Endothelial cell of umbilical vein (primary cell): ENCODE measurements around the gene HOXA4. TPM values are rescaled to one million over a fixed set of nuclear protein-coding genes. Genes with fewer than 3 reads are reported as not detected.

Experiments used
- BruUV-seq: library from RNA; stranded (reverse); fragments of 400-500 nt; replicated peaks from 2 replicates; lab custom pipeline; 2021; lab: Mats Ljungman, UMichigan
- CTCF ChIA-PET: fragments of 300-600, 350-600 bp; sonication (Branson Sonifier 250); formaldehyde crosslinking; loops from one replicate; lab custom pipeline; 2021; ENCODE audit warnings: antibody characterized with exemption, inconsistent platforms; lab: Charles Lee
- POLR2A ChIA-PET: fragments of 300-600, 350-600 bp; sonication (Branson Sonifier 250); formaldehyde crosslinking; loops from one replicate; lab custom pipeline; 2021; ENCODE audit warnings: antibody characterized with exemption, inconsistent platforms; lab: Charles Lee
- DNase-seq: peaks from one replicate; pipeline ENCODE4 v3.0.0-alpha.2; 2011; ENCODE audit warnings: low read depth, low spot score
- FAIRE-seq: peaks from 2 replicates; lab custom pipeline; 2011; peaks lifted over from hg19 to GRCh38; lab: Jason Lieb, UNC
- H2AFZ ChIP-seq: 2 replicates; pipeline ENCODE4 v1.6.0; 2012; ENCODE audit warnings: low read depth, low read length, control low read depth, inconsistent platforms
- H3K27ac ChIP-seq: 2 replicates; pipeline ENCODE4 v1.5.1; 2011; ENCODE audit warnings: low read depth, mild to moderate bottlenecking, control low read depth, low read length, moderate library complexity; ENCODE audit not compliant: insufficient read depth
- H3K27me3 ChIP-seq, 2 experiments: 2 replicates each; pipeline versions ENCODE4 v1.6.0 to v1.6.1; 2011; ENCODE audit warnings: low read length in 2 of 2, mixed read lengths in 1 of 2; ENCODE audit not compliant: control insufficient read depth in 2 of 2, insufficient read depth in 2 of 2
- H3K36me3 ChIP-seq, 2 experiments: 2 replicates in 1 of 2; 3 replicates in 1 of 2; pipeline ENCODE4 v1.5.1; 2011; ENCODE audit warnings: low read length in 2 of 2, mild to moderate bottlenecking in 1 of 2, moderate library complexity in 1 of 2; ENCODE audit not compliant: control insufficient read depth in 2 of 2, insufficient read depth in 2 of 2; ENCODE audit errors: extremely low read depth in 1 of 2
- H3K4me1 ChIP-seq: 3 replicates; pipeline ENCODE4 v1.5.1; 2011; ENCODE audit warnings: mild to moderate bottlenecking, low read length; ENCODE audit not compliant: control insufficient read depth, insufficient read depth; ENCODE audit errors: extremely low read depth
- H3K4me2 ChIP-seq: 2 replicates; pipeline ENCODE4 v1.6.1; 2011; ENCODE audit warnings: low read length, control low read depth, mixed read lengths; ENCODE audit not compliant: insufficient read depth
- H3K4me3 ChIP-seq, 3 experiments: fragments of 200-600 bp in 1 of 3; sonication (generic), shearing (Covaris generic) in 1 of 3; replicated peaks in 1 of 3; 2 replicates each; pipeline ENCODE4 v1.5.1; 2011 to 2016; ENCODE audit warnings: control low read depth in 3 of 3, low read length in 3 of 3, mild to moderate bottlenecking in 2 of 3, inconsistent platforms in 1 of 3, low read depth in 1 of 3, moderate library complexity in 1 of 3; ENCODE audit not compliant: insufficient read depth in 1 of 3
- H3K79me2 ChIP-seq: 2 replicates; pipeline ENCODE4 v1.6.0; 2012; ENCODE audit warnings: low read length, inconsistent platforms; ENCODE audit not compliant: control insufficient read depth, insufficient read depth
- H3K9ac ChIP-seq: replicated peaks from 2 replicates; pipeline ENCODE3; 2011; ENCODE audit warnings: low read length, control low read depth; ENCODE audit not compliant: insufficient read depth; ENCODE audit errors: extremely low read depth
- H3K9me1 ChIP-seq: replicated peaks from 3 replicates; pipeline ENCODE4 v1.6.0; 2011; ENCODE audit warnings: mild to moderate bottlenecking, low read length; ENCODE audit not compliant: control insufficient read depth, insufficient read depth; ENCODE audit errors: extremely low read depth
- H3K9me3 ChIP-seq: replicated peaks from 2 replicates; pipeline ENCODE4 v1.5.1; 2012; ENCODE audit warnings: low read length, inconsistent platforms; ENCODE audit not compliant: control insufficient read depth, insufficient read depth
- H4K20me1 ChIP-seq: replicated peaks from 2 replicates; pipeline ENCODE3; 2011; ENCODE audit warnings: mild to moderate bottlenecking, low read length; ENCODE audit not compliant: control insufficient read depth, insufficient read depth; ENCODE audit errors: extremely low read depth
- CTCF ChIP-seq, 2 donors: IDR thresholded peaks; 1 replicate in 1 of 2; 2 replicates in 1 of 2; pipeline ENCODE4 v1.5.1; 2011; ENCODE audit warnings: low read length in 2 of 2, mild to moderate bottlenecking in 2 of 2, moderate library complexity in 2 of 2, control low read depth in 1 of 2, inconsistent platforms in 1 of 2, low read depth in 1 of 2; ENCODE audit not compliant: insufficient read depth in 1 of 2; ENCODE audit errors: extremely low read depth in 1 of 2
- EZH2 ChIP-seq: IDR thresholded peaks from 2 replicates; pipeline ENCODE4 v1.6.1; 2012; ENCODE audit warnings: borderline replicate concordance, low read depth, mild to moderate bottlenecking, moderate library complexity, low read length, inconsistent platforms; ENCODE audit not compliant: severe bottlenecking
- FOS ChIP-seq: IDR thresholded peaks from 2 replicates; pipeline ENCODE4 v1.6.1; 2011; ENCODE audit warnings: mild to moderate bottlenecking, low read length, moderate library complexity, borderline replicate concordance; ENCODE audit not compliant: insufficient read depth
- GATA2 ChIP-seq: IDR thresholded peaks from 2 replicates; pipeline ENCODE4 v1.7.0; 2011; ENCODE audit warnings: low read depth, mild to moderate bottlenecking, moderate library complexity, mixed read lengths, low read length; ENCODE audit not compliant: insufficient read length, insufficient read depth
- JUN ChIP-seq: IDR thresholded peaks from 2 replicates; pipeline ENCODE4 v1.6.1; 2011; ENCODE audit warnings: borderline replicate concordance, low read depth; ENCODE audit not compliant: insufficient read length, insufficient read depth
- MYC ChIP-seq: IDR thresholded peaks from one replicate; pipeline ENCODE4 v1.6.1; 2011; ENCODE audit warnings: mild to moderate bottlenecking, low read depth, low read length
- POLR2A ChIP-seq: IDR thresholded peaks from 2 replicates; pipeline ENCODE4 v1.6.1; 2012; ENCODE audit warnings: low read depth, mild to moderate bottlenecking, control low read depth, low read length
- POLR2AphosphoS5 ChIP-seq: IDR thresholded peaks from 2 replicates; pipeline ENCODE4 v1.6.1; 2012; ENCODE audit warnings: low read depth, mild to moderate bottlenecking, control low read depth, low read length, moderate library complexity; ENCODE audit not compliant: insufficient read depth
- dilution Hi-C: fragments of 300-500 bp; cut with MboI; formaldehyde crosslinking; loops from one replicate; pipeline ENCODE4 v1.15.0; 2019; ENCODE audit warnings: low sequenced_read_pairs; ENCODE audit not compliant: extremely low pct_ligation_motif_present
- intact Hi-C: fragments of 100-400 bp; cut with micrococcal nuclease; formaldehyde crosslinking; loops from one replicate; pipeline ENCODE4 v1.10.0; 2022
- polyA plus RNA-seq, 4 experiments: library from polyadenylated mRNA; depleted of rRNA in 3 of 4; stranded (reverse) in 3 of 4; unstranded in 1 of 4; fragments of >200 nt; gene quantifications; 2 replicates each; pipeline versions ENCODE4 v1.2.1 to v1.2.3, GENCODE V29; 2011 to 2012; ENCODE audit warnings: missing spikeins in 1 of 4
- total RNA-seq: library from RNA; stranded (reverse); gene quantifications from 2 replicates; pipeline ENCODE4 v1.2.3, GENCODE V29; 2021
- TF ChIP-seq, protein P1 (sequence below): IDR thresholded peaks from 2 replicates; pipeline ENCODE4 v1.6.1; 2011; ENCODE audit not compliant: insufficient read depth, insufficient read length

Gene HOXA4
- total and polyA plus RNA-seq, 2 donors (not counting 3 experiments of a cell fraction or from before 2014, with no cell fraction given), result 4.9 to 8.1 TPM

DNA sequence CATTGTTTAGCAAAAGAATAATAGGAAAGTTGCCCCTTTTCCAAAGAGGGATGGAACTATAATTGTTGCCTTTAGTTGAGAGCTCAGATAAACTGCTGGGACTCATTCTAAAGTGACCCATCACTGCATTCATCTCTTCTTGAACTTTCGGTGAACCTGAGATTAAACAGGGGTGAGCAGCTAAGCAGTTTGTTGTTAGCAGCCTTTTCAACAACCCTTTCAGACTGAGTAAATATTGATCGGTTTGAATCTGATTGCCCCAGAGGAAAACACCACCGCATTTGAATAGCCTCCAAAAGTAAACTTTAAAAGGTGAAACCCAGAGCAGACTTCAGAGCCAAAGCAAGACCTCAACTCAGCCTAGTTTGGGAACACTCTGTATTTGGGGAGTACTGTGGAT lies 39.5 kb downstream of the HOXA4 start:
- no peak for DNase-seq
- Histone ChIP-seq H4K20me1 (no peaks in the 10 kb centered on the region), H3K79me2 (peaks cover 8% of the 10 kb centered on the region), H3K4me3 (no peak overlapping the region), H3K9ac (no peak overlapping the region), H3K4me1 (peaks cover 15% of the 10 kb centered on the region), H2AFZ (no peak overlapping the region), H3K9me1 (no peaks in the 10 kb centered on the region), H3K36me3 (no peaks in the 10 kb centered on the region), H3K9me3 (no peaks in the 10 kb centered on the region), H3K4me2 (no peak overlapping the region), H3K27ac (no peak overlapping the region), H3K27me3 (peaks cover 2 to 4% of the 10 kb centered on the region in 2 experiments)
- POLR2A ChIA-PET, result no interaction called here
- no TSS peak for BruUV-seq
- no peak for TF ChIP-seq JUN
- no peak for TF ChIP-seq GATA2
- no peak for TF ChIP-seq MYC
- TF ChIP-seq POLR2A, result no peak
- no peak for TF ChIP-seq CTCF (IDR thresholded peaks at IDR 0.05; ENCODE audit: extremely low read depth in 1 of 2, insufficient read depth in 1 of 2, low read depth in 1 of 2, low read length in 2 of 2)
- TF ChIP-seq POLR2AphosphoS5, result no peak
- TF ChIP-seq, protein P1, sequence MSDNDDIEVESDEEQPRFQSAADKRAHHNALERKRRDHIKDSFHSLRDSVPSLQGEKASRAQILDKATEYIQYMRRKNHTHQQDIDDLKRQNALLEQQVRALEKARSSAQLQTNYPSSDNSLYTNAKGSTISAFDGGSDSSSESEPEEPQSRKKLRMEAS, result no peak
- no peak for TF ChIP-seq FOS
- no peak for TF ChIP-seq EZH2
- CTCF ChIA-PET, result interaction anchor here (1.7 kb wide), 1 partner anchor 9 kb away, joined by 5 read pairs; no protein-coding TSS in a partner anchor
- FAIRE-seq, result no peak
- dilution Hi-C loops, result no loop called here
- intact Hi-C loops, result no loop called here
